SK-MEL-5 (cell line): ENCODE data around the gene RYR3. TPM values are rescaled to one million over a fixed set of nuclear protein-coding genes. Genes with fewer than 3 reads are reported as not detected.

Experiments
- DNase-seq: peaks from one replicate; pipeline ENCODE4 v3.0.0-alpha.2; 2016; ENCODE audit warnings: low read depth, low spot score
- in situ Hi-C: cut with HindIII; loops from 2 replicates; pipeline ENCODE4 v1.10.0; 2016; ENCODE audit warnings: low sequenced_read_pairs, high pct_unique_total_duplicates, low pct_unique_long_range_greater_than_20kb
- total RNA-seq: library from RNA; depleted of rRNA; stranded (reverse); fragments of >200 nt; shearing (Covaris generic); gene quantifications from 2 replicates; pipeline ENCODE4 v1.2.3, GENCODE V29; 2014

RYR3 gene
- total RNA-seq, 1 experiment from 2014 or later = 0.16 TPM

GRCh38 chr15:33419701-33420100 lies 108.9 kb downstream of the RYR3 start:
- no peak for DNase-seq
- in situ Hi-C loops = no loop called here

GRCh38 chr15:33424025-33424424 lies 113.3 kb downstream of the RYR3 start:
- DNase-seq = no peak
- in situ Hi-C loops = no loop called here

- in situ Hi-C loops = no loop called here
- DNase-seq = no peak
Measured at GRCh38 chr15:33425142-33425541, 114.4 kb downstream of the RYR3 start.

GRCh38 chr15:33430577-33430976 lies 119.8 kb downstream of the RYR3 start:
- in situ Hi-C loops = no loop called here
- no peak for DNase-seq

GRCh38 chr15:33433821-33434220 lies 123.1 kb downstream of the RYR3 start:
- no peak for DNase-seq
- in situ Hi-C loops = no loop called here

- no peak for DNase-seq
- in situ Hi-C loops = no loop called here
Measured at GRCh38 chr15:33438396-33438795, 127.6 kb downstream of the RYR3 start.

- no peak for DNase-seq
- in situ Hi-C loops = no loop called here
Measured at GRCh38 chr15:33440900-33441299, 130.1 kb downstream of the RYR3 start.

GRCh38 chr15:33442449-33442848 lies 131.7 kb downstream of the RYR3 start:
- in situ Hi-C loops = no loop called here
- DNase-seq = no peak

GRCh38 chr15:33443708-33444107 lies 132.9 kb downstream of the RYR3 start:
- no peak for DNase-seq
- in situ Hi-C loops = no loop called here

- in situ Hi-C loops = no loop called here
- no peak for DNase-seq
Measured at GRCh38 chr15:33445984-33446383, 135.2 kb downstream of the RYR3 start.

GRCh38 chr15:33448151-33448550 lies 137.4 kb downstream of the RYR3 start:
- no peak for DNase-seq
- in situ Hi-C loops = no loop called here

GRCh38 chr15:33448961-33449606 lies 138.3 kb downstream of the RYR3 start:
- DNase-seq = no peak
- in situ Hi-C loops = no loop called here

GRCh38 chr15:33449810-33450209 lies 139.0 kb downstream of the RYR3 start:
- DNase-seq = no peak
- in situ Hi-C loops = no loop called here

- no peak for DNase-seq
- in situ Hi-C loops = no loop called here
Measured at GRCh38 chr15:33451385-33451784, 140.6 kb downstream of the RYR3 start.

GRCh38 chr15:33453761-33454160 lies 143.0 kb downstream of the RYR3 start:
- DNase-seq = no peak
- in situ Hi-C loops = no loop called here

- in situ Hi-C loops = no loop called here
Measured at GRCh38 chr15:33454346-33454745, 143.6 kb downstream of the RYR3 start.

GRCh38 chr15:33454996-33455395 lies 144.2 kb downstream of the RYR3 start:
- in situ Hi-C loops = no loop called here
- DNase-seq = no peak

More at GRCh38 chr15:33454346-33454745, 143.6 kb downstream of the RYR3 start:
- DNase-seq = no peak

- no peak for DNase-seq
- in situ Hi-C loops = no loop called here
Measured at GRCh38 chr15:33458421-33458820, 147.7 kb downstream of the RYR3 start.

- in situ Hi-C loops = no loop called here
Measured at GRCh38 chr15:33460166-33460805, 149.5 kb downstream of the RYR3 start.

More at GRCh38 chr15:33460166-33460805, 149.5 kb downstream of the RYR3 start:
- no peak for DNase-seq
